GM12878 (cell line): ENCODE data around the gene ACTL8. TPM values are rescaled to one million over a fixed set of nuclear protein-coding genes. Genes with fewer than 3 reads are reported as not detected.

Experiments
- ATAC-seq: fragments of 200-7000 bp; cut with Tn5 transposase; 3 replicates; pipeline ENCODE4 v1.9.1; 2020; ENCODE audit warnings: mild to moderate bottlenecking, moderate library complexity
- BruUV-seq: library from RNA; stranded (reverse); fragments of 400-500 nt; replicated peaks from 2 replicates; lab custom pipeline; 2021; lab: Mats Ljungman, UMichigan
- CTCF ChIA-PET: fragments of 300-600 bp; sonication (Branson Sonifier 250); formaldehyde crosslinking; extraction: SDS; loops from one replicate; lab custom pipeline; 2021; ENCODE audit warnings: inconsistent platforms; lab: Yijun Ruan, JAX
- POLR2A ChIA-PET: fragments of 350-600 bp; formaldehyde crosslinking; extraction: SDS; loops from one replicate; lab custom pipeline; 2021; ENCODE audit warnings: inconsistent platforms; lab: Charles Lee
- RAD21 ChIA-PET: fragments of 300-600 bp; sonication (Branson Sonifier 250); formaldehyde crosslinking; loops from one replicate; lab custom pipeline; 2023; ENCODE audit warnings: antibody characterized with exemption; ENCODE audit not compliant: unreplicated experiment; lab: Charles Lee
- SMC1A ChIA-PET: fragments of 300-600 bp; sonication (Branson Sonifier 250); formaldehyde crosslinking; loops from one replicate; lab custom pipeline; 2023; ENCODE audit not compliant: unreplicated experiment, uncharacterized antibody; lab: Charles Lee
- DNase-seq: peaks from one replicate; pipeline ENCODE4 v3.0.0-alpha.2; 2011; ENCODE audit warnings: low read depth, low spot score
- FAIRE-seq: peaks from 3 replicates; lab custom pipeline; 2011; peaks lifted over from hg19 to GRCh38; lab: Jason Lieb, UNC
- H2AFZ ChIP-seq: 2 replicates; pipeline ENCODE4 v1.6.0; 2011; ENCODE audit warnings: low read depth, low read length, control low read depth; ENCODE audit not compliant: control insufficient read depth
- H3K27ac ChIP-seq: 2 replicates; pipeline ENCODE4 v1.5.1; 2011; ENCODE audit warnings: control low read depth; ENCODE audit not compliant: control insufficient read depth, insufficient read depth
- H3K27me3 ChIP-seq, 2 experiments: replicated peaks in 1 of 2; 2 replicates each; pipeline versions ENCODE4 v1.6.0 to v1.6.1; 2011; ENCODE audit warnings: low read length in 1 of 2; ENCODE audit not compliant: control insufficient read depth in 2 of 2, insufficient read depth in 2 of 2
- H3K36me3 ChIP-seq, 2 experiments: 2 replicates each; pipeline ENCODE4 v1.5.1; 2011; ENCODE audit warnings: low read length in 1 of 2; ENCODE audit not compliant: control insufficient read depth in 2 of 2, insufficient read depth in 2 of 2
- H3K4me1 ChIP-seq: 2 replicates; pipeline ENCODE4 v1.6.1; 2011; ENCODE audit warnings: mild to moderate bottlenecking, low read length, moderate library complexity, mixed read lengths; ENCODE audit not compliant: control insufficient read depth, insufficient read depth
- H3K4me2 ChIP-seq: 2 replicates; pipeline ENCODE4 v1.6.0; 2011; ENCODE audit warnings: control low read depth; ENCODE audit not compliant: control insufficient read depth, insufficient read depth
- H3K4me3 ChIP-seq: fragments of 200-600 bp; sonication (generic); 2 replicates; pipeline ENCODE4 v1.5.1; 2016
- H3K79me2 ChIP-seq: 2 replicates; pipeline ENCODE4 v1.6.0; 2011; ENCODE audit warnings: low read length; ENCODE audit not compliant: control insufficient read depth, insufficient read depth
- H3K9ac ChIP-seq: 2 replicates; pipeline ENCODE4 v1.8.0; 2011; ENCODE audit warnings: low read length, control low read depth, mixed read lengths; ENCODE audit not compliant: control insufficient read depth, insufficient read depth
- H3K9me3 ChIP-seq: replicated peaks from 3 replicates; pipeline ENCODE4 v1.5.1; 2011; ENCODE audit warnings: mild to moderate bottlenecking, low read length; ENCODE audit not compliant: control insufficient read depth, insufficient read depth
- H4K20me1 ChIP-seq: 2 replicates; pipeline ENCODE4 v1.6.0; 2011; ENCODE audit not compliant: control insufficient read depth, insufficient read depth
- CBX3 ChIP-seq: fragments of 200-600 bp; sonication (generic); IDR thresholded peaks from 2 replicates; pipeline ENCODE4 v1.6.1; 2016; ENCODE audit warnings: low read depth, borderline replicate concordance
- CEBPB ChIP-seq, 2 experiments: fragments of 150-350 bp in 1 of 2; IDR thresholded peaks; 2 replicates each; pipeline ENCODE4 v1.6.1; 2012 to 2014; ENCODE audit warnings: low read depth in 2 of 2, low read length in 2 of 2, borderline replicate concordance in 1 of 2, inconsistent platforms in 1 of 2
- HCFC1 ChIP-seq: fragments of 150-350 bp; IDR thresholded peaks from 2 replicates; pipeline ENCODE4 v1.6.1; 2014; ENCODE audit warnings: low read length
- KLF5 ChIP-seq: fragments of 450-650 bp; IDR thresholded peaks from 2 replicates; pipeline ENCODE4 v1.6.1; 2014; ENCODE audit warnings: mild to moderate bottlenecking; ENCODE audit not compliant: partially characterized antibody
- POLR2AphosphoS2 ChIP-seq: IDR thresholded peaks from 2 replicates; pipeline ENCODE4 v1.6.1; 2011; ENCODE audit warnings: low read depth, mild to moderate bottlenecking, low read length, improper control_type of control experiment, moderate library complexity
- SKIL ChIP-seq: fragments of 450-650 bp; IDR thresholded peaks from 2 replicates; pipeline ENCODE4 v1.6.1; 2017; ENCODE audit warnings: mild to moderate bottlenecking, low read depth, inconsistent platforms; ENCODE audit not compliant: poor library complexity, severe bottlenecking
- SP1 ChIP-seq: IDR thresholded peaks from one replicate; pipeline ENCODE4 v1.6.1; 2011; ENCODE audit warnings: low read depth, low read length
- TAF1 ChIP-seq: IDR thresholded peaks from 2 replicates; pipeline ENCODE4 v1.6.1; 2011; ENCODE audit warnings: mild to moderate bottlenecking, low read depth, low read length, borderline replicate concordance
- TBL1XR1 ChIP-seq: IDR thresholded peaks from 2 replicates; pipeline ENCODE4 v1.6.1; 2012; ENCODE audit warnings: low read depth, low read length, improper control_type of control experiment
- TCF3 ChIP-seq: IDR thresholded peaks from 2 replicates; pipeline ENCODE4 v1.6.1; 2012; ENCODE audit warnings: low read depth, mild to moderate bottlenecking, low read length, borderline replicate concordance; ENCODE audit not compliant: insufficient read depth
- ZNF592 ChIP-seq: fragments of 450-650 bp; IDR thresholded peaks from 2 replicates; pipeline ENCODE4 v1.6.1; 2017; ENCODE audit warnings: mild to moderate bottlenecking, moderate library complexity
- WGBS: methylation state at CpG from one replicate; pipeline ENCODE4 v1.1.6; 2016; ENCODE audit warnings: low lambda C conversion rate; ENCODE audit not compliant: insufficient replicate concordance, insufficient coverage; ENCODE audit errors: missing lambda C conversion rate; 5-methylcytosine and 5-hydroxymethylcytosine counted together
- in situ Hi-C: fragments of 300-500 bp; cut with MboI; formaldehyde crosslinking; loops from 9 replicates; pipeline ENCODE4 v1.14.3; 2018; ENCODE audit warnings: mixed read lengths
- intact Hi-C: fragments of 100-400 bp; cut with micrococcal nuclease; formaldehyde crosslinking; loops from one replicate; pipeline ENCODE4 v1.14.2; 2022; ENCODE audit not compliant: unreplicated experiment
- polyA plus RNA-seq, 11 experiments: library from polyadenylated mRNA; depleted of rRNA in 4 of 11; unstranded in 6 of 11; stranded (reverse) in 5 of 11; fragments of >200 nt; fragmentation: Nextera tagmentation in 4 of 11; fragmentation: Illumina TruSeq in 1 of 11; extraction: Ambion mirVana in 4 of 11; extraction: Trizol in 1 of 11; gene quantifications; 1 replicate in 1 of 11; 2 replicates in 10 of 11; pipeline versions ENCODE4 v1.2.1 to v1.2.3, GENCODE V29; 2011 to 2016; ENCODE audit warnings: inconsistent platforms in 2 of 11, missing spikeins in 2 of 11, low read depth in 1 of 11
- total RNA-seq, 4 experiments: library from RNA; depleted of rRNA in 3 of 4; stranded (reverse); fragments of >200 nt in 3 of 4; fragmentation: Illumina TruSeq in 1 of 4; extraction: Trizol in 1 of 4; gene quantifications; 2 replicates each; pipeline versions ENCODE4 v1.2.1 to v1.2.3, GENCODE V29; 2013 to 2021
- TF ChIP-seq, protein P1 (sequence below): fragments of 450-650 bp; IDR thresholded peaks from 2 replicates; pipeline ENCODE4 v1.6.1; 2017; ENCODE audit warnings: mild to moderate bottlenecking, moderate library complexity
- TF ChIP-seq, protein P2 (sequence below): fragments of 450-650 bp; IDR thresholded peaks from 2 replicates; pipeline ENCODE4 v1.6.1; 2016; ENCODE audit warnings: mild to moderate bottlenecking

Gene ACTL8
- total and polyA plus RNA-seq, 10 of the 15 experiments (the other 5 are each of a cell fraction or from before 2014, with no cell fraction given): 0.05 to 0.27 TPM; not detected in 8

- SMC1A ChIA-PET: no interaction called here
- no peak for ATAC-seq
- no peaks in the 10 kb centered on the region; a peak in 1 of 4 replicates for H3K27me3 ChIP-seq
- no peak for FAIRE-seq
- no peak overlapping the region for H3K4me3 ChIP-seq
- H4K20me1 ChIP-seq: no peaks in the 10 kb centered on the region
- POLR2A ChIA-PET: no interaction called here
- no peak for DNase-seq
- intact Hi-C loops (no loop called here), in situ Hi-C loops (no loop called here)
- no peak overlapping the region for H2AFZ ChIP-seq
- no peaks in the 10 kb centered on the region for H3K79me2 ChIP-seq
- H3K4me2 ChIP-seq: no peak overlapping the region
- H3K36me3 ChIP-seq: no peaks in the 10 kb centered on the region
- BruUV-seq: no TSS peak
- 0% methylated on average over 1 of the region's 1 CpG for WGBS
- CTCF ChIA-PET: no interaction called here
- H3K4me1 ChIP-seq: no peaks in the 10 kb centered on the region
- no peak overlapping the region for H3K9ac ChIP-seq
- RAD21 ChIA-PET: no interaction called here
- no peaks in the 10 kb centered on the region for H3K9me3 ChIP-seq
- no peak overlapping the region for H3K27ac ChIP-seq
- TF ChIP-seq POLR2AphosphoS2 (no peak), KLF5 (no peak), HCFC1 (no peak), CBX3 (no peak), ZNF592 (no peak), TCF3 (no peak), TAF1 (no peak), TBL1XR1 (no peak), SKIL (no peak), SP1 (no peak), CEBPB (IDR thresholded peaks at IDR 0.05; ENCODE audit: borderline replicate concordance in 1 of 2, low read depth in 2 of 2, low read length in 2 of 2) (no peak)
- TF ChIP-seq, protein P1, sequence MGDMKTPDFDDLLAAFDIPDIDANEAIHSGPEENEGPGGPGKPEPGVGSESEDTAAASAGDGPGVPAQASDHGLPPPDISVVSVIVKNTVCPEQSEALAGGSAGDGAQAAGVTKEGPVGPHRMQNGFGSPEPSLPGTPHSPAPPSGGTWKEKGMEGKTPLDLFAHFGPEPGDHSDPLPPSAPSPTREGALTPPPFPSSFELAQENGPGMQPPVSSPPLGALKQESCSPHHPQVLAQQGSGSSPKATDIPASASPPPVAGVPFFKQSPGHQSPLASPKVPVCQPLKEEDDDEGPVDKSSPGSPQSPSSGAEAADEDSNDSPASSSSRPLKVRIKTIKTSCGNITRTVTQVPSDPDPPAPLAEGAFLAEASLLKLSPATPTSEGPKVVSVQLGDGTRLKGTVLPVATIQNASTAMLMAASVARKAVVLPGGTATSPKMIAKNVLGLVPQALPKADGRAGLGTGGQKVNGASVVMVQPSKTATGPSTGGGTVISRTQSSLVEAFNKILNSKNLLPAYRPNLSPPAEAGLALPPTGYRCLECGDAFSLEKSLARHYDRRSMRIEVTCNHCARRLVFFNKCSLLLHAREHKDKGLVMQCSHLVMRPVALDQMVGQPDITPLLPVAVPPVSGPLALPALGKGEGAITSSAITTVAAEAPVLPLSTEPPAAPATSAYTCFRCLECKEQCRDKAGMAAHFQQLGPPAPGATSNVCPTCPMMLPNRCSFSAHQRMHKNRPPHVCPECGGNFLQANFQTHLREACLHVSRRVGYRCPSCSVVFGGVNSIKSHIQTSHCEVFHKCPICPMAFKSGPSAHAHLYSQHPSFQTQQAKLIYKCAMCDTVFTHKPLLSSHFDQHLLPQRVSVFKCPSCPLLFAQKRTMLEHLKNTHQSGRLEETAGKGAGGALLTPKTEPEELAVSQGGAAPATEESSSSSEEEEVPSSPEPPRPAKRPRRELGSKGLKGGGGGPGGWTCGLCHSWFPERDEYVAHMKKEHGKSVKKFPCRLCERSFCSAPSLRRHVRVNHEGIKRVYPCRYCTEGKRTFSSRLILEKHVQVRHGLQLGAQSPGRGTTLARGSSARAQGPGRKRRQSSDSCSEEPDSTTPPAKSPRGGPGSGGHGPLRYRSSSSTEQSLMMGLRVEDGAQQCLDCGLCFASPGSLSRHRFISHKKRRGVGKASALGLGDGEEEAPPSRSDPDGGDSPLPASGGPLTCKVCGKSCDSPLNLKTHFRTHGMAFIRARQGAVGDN: no peak
- TF ChIP-seq, protein P2, sequence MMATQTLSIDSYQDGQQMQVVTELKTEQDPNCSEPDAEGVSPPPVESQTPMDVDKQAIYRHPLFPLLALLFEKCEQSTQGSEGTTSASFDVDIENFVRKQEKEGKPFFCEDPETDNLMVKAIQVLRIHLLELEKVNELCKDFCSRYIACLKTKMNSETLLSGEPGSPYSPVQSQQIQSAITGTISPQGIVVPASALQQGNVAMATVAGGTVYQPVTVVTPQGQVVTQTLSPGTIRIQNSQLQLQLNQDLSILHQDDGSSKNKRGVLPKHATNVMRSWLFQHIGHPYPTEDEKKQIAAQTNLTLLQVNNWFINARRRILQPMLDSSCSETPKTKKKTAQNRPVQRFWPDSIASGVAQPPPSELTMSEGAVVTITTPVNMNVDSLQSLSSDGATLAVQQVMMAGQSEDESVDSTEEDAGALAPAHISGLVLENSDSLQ: no peak
Measured at GRCh38 chr1:17860812-17861211, 105.7 kb downstream of the ACTL8 start.
